Kidney (tissue), 14 donors: ENCODE data around the gene LGR5. TPM values are rescaled to one million over a fixed set of nuclear protein-coding genes. Genes with fewer than 3 reads are reported as not detected.

Source experiments
- DNase-seq, 5 donors: peaks; one replicate each; pipeline ENCODE4 v3.0.0-alpha.2; 2013 to 2020
- FAIRE-seq: peaks from 2 replicates; lab custom pipeline; 2012; peaks lifted over from hg19 to GRCh38; lab: Jason Lieb, UNC
- H3K27ac ChIP-seq, 2 donors: one replicate each; pipeline ENCODE4 v1.7.0; 2013; ENCODE audit warnings: low read depth in 2 of 2, low read length in 2 of 2, inconsistent platforms in 1 of 2
- H3K27me3 ChIP-seq: one replicate; pipeline ENCODE4 v1.7.1; 2013; ENCODE audit warnings: low read length, inconsistent platforms; ENCODE audit not compliant: control insufficient read depth, insufficient read depth
- H3K36me3 ChIP-seq, 3 donors: one replicate each; pipeline versions ENCODE4 v1.7.0 to v1.7.1; 2013; ENCODE audit warnings: low read length in 3 of 3, control low read depth in 1 of 3, inconsistent platforms in 1 of 3; ENCODE audit not compliant: insufficient read depth in 3 of 3, control insufficient read depth in 2 of 3
- H3K4me1 ChIP-seq, 3 donors: one replicate each; pipeline versions ENCODE4 v1.7.0 to v1.7.1; 2013; ENCODE audit warnings: low read length in 3 of 3, inconsistent platforms in 1 of 3, low read depth in 1 of 3; ENCODE audit not compliant: control insufficient read depth in 2 of 3, insufficient read depth in 2 of 3
- H3K4me3 ChIP-seq, 3 donors: one replicate each; pipeline versions ENCODE4 v1.7.0 to v1.8.1; 2013; ENCODE audit warnings: low read length in 3 of 3, control low read depth in 1 of 3, inconsistent platforms in 1 of 3
- H3K9ac ChIP-seq, 3 donors: one replicate each; pipeline versions ENCODE4 v1.7.0 to v1.7.1; 2013; ENCODE audit warnings: low read length in 3 of 3, control low read depth in 1 of 3, inconsistent platforms in 1 of 3
- H3K9me3 ChIP-seq, 3 donors: one replicate each; pipeline versions ENCODE4 v1.7.0 to v1.7.1; 2013; ENCODE audit warnings: low read length in 3 of 3, control low read depth in 1 of 3, inconsistent platforms in 1 of 3; ENCODE audit not compliant: control insufficient read depth in 2 of 3, insufficient read depth in 1 of 3
- CTCF ChIP-seq: IDR thresholded peaks from 3 replicates; pipeline ENCODE4 v1.5.1; 2012; ENCODE audit warnings: mild to moderate bottlenecking, moderate library complexity, borderline replicate concordance; ENCODE audit not compliant: insufficient read depth; ENCODE audit errors: extremely low read depth
- intact Hi-C: fragments of 100-400 bp; cut with DNase I; formaldehyde crosslinking; loops from one replicate; pipeline ENCODE4 v1.11.1; 2022
- polyA plus RNA-seq: library from polyadenylated mRNA; stranded (reverse); fragments of 350-450 nt; fragmentation: Illumina TruSeq; extraction: RNeasy Lipid Tissue Mini Kit (QIAGEN cat#74804); gene quantifications from one replicate; pipeline ENCODE4 v1.2.3, GENCODE V29; 2014; ENCODE audit warnings: low read depth, low replicate concordance; ENCODE audit not compliant: insufficient read depth
- total RNA-seq: library from RNA; stranded (reverse); fragmentation: NEBNext Ultra II Directional; extraction: Animal tissue kit (Norgen Biotek cat#: 25700); gene quantifications from one replicate; pipeline ENCODE4 v1.2.1, GENCODE V29; 2021
- donor health status: control.
- donor health status: control.
- donor health status: control.
- donor health status: control.
- donor health status: control.
- donor health status: DM: yes; HTN: yes; CAD: no.
- donor health status: Normal renal cell carcinoma (clear cell type).

Gene LGR5
- total and polyA plus RNA-seq, 2 donors from 2014 or later: 0.19 TPM; not detected in 1

DNA sequence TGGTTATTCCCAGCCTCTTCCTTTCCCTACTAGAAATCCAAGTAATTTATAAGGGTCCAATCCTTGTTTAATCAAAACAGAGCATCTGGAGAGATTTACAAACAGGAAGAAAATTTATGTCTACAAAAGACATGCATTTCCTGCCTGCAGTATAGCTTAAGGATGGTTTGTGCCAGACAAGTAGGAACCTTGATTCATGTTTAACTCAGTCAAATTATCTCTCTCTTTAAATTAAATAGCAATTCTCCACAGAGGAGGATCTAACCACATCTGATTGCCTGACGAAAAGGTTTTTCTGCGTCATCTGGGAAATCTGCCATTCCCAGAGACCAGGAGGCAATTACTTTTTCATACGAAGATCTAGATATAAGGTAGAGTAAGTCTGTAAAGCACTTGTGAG lies 118.8 kb downstream of the LGR5 start:
- H3K9ac ChIP-seq: no peak overlapping the region
- no peak for FAIRE-seq
- intact Hi-C loops: no loop called here

DNA sequence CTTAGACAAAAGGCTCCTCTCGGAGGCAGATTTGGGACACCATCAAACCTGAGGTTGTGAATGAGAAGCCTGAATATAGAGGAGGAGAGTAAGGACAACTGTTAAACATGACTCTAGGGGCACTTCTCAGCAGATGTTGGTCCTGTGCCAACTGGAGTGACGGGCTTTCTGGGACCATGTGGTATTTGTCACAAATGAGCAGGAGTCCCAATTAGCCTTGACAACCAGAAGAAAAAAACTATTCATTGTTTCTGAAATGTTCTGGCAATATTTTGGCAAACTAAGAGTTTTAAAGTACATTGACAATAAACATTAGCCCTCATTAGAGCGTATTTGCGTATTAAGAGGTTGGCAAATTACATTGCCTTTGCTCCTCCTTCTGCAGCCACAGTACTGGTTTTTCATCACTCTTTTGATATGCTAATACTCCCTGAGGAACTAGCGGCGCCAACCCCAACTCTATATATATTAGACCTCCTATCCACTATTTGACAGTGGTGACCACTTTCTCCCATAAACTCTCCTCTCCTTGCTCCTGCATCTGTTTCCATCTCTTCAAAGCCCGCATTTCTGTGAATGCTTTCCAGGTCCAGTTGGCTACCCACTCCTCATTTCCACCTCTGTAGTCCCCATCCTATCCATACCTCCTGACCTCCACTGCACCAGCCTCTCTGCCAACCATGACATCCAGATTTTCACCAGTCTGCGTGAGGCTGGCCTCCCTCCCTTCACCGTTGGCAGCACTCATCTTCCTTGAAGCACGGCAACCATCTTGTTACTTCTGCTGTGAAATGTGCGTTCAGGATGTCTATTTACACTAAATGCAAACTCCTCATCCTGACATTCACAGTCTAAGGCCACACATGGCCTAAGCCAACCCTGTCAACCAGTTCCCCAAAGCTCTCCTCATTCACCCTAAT lies 123.3 kb downstream of the LGR5 start:
- Histone ChIP-seq H3K9me3 (no peaks in the 10 kb centered on the region), H3K4me1 (no peaks in the 10 kb centered on the region), H3K27me3 (no peaks in the 10 kb centered on the region), H3K4me3 (no peak overlapping the region), H3K9ac (no peak overlapping the region), H3K27ac (no peak overlapping the region), H3K36me3 (no peaks in the 10 kb centered on the region)
- no peak for FAIRE-seq
- DNase-seq: peak in 2 of 5 donors; percentile 19 to 40
- intact Hi-C loops: no loop called here
- TF ChIP-seq CTCF: no peak

More for the DNA sequence above, 118.8 kb downstream of the LGR5 start:
- no peak for TF ChIP-seq CTCF
- Histone ChIP-seq H3K4me3 (no peak overlapping the region), H3K27me3 (no peaks in the 10 kb centered on the region), H3K9me3 (no peaks in the 10 kb centered on the region), H3K36me3 (no peaks in the 10 kb centered on the region), H3K27ac (no peak overlapping the region), H3K4me1 (no peaks in the 10 kb centered on the region)
- DNase-seq: no peak

GRCh38 chr12:71565535-71565934 lies 125.9 kb downstream of the LGR5 start:
- H3K4me1 ChIP-seq: no peaks in the 10 kb centered on the region
- no peaks in the 10 kb centered on the region for H3K9me3 ChIP-seq
- intact Hi-C loops: no loop called here
- DNase-seq (no peak), FAIRE-seq (no peak)
- no peaks in the 10 kb centered on the region for H3K36me3 ChIP-seq
- no peak for TF ChIP-seq CTCF
- H3K4me3 ChIP-seq: no peak overlapping the region
- no peaks in the 10 kb centered on the region for H3K27me3 ChIP-seq
- H3K27ac ChIP-seq: no peak overlapping the region
- no peak overlapping the region for H3K9ac ChIP-seq
